BE2C (cell line): ENCODE data around the gene ZNF316.

Experiments
- DNase-seq: peaks from one replicate; pipeline ENCODE4 v3.0.0-alpha.2; 2020
- H3K27me3 ChIP-seq: fragments of 250-450 bp; sonication (Bioruptor Pico); 2 replicates; pipeline ENCODE4 v1.5.1; 2020; ENCODE audit warnings: mild to moderate bottlenecking
- H3K36me3 ChIP-seq: fragments of 250-450 bp; sonication (Bioruptor Pico); 2 replicates; pipeline ENCODE4 v1.5.1; 2020; ENCODE audit warnings: mild to moderate bottlenecking
- H3K4me1 ChIP-seq: fragments of 250-450 bp; sonication (Bioruptor Pico); 2 replicates; pipeline ENCODE4 v1.5.1; 2020
- H3K4me3 ChIP-seq: 2 replicates; pipeline ENCODE4 v1.5.1; 2011; ENCODE audit warnings: low read depth, low read length
- H3K9me3 ChIP-seq: fragments of 250-450 bp; sonication (Bioruptor Pico); 2 replicates; pipeline ENCODE4 v1.5.1; 2020
- TF ChIP-seq, protein P1 (sequence below): IDR thresholded peaks from 2 replicates; pipeline ENCODE4 v1.5.1; 2012; ENCODE audit warnings: mild to moderate bottlenecking, low read depth, low read length

Gene ZNF316

DNA sequence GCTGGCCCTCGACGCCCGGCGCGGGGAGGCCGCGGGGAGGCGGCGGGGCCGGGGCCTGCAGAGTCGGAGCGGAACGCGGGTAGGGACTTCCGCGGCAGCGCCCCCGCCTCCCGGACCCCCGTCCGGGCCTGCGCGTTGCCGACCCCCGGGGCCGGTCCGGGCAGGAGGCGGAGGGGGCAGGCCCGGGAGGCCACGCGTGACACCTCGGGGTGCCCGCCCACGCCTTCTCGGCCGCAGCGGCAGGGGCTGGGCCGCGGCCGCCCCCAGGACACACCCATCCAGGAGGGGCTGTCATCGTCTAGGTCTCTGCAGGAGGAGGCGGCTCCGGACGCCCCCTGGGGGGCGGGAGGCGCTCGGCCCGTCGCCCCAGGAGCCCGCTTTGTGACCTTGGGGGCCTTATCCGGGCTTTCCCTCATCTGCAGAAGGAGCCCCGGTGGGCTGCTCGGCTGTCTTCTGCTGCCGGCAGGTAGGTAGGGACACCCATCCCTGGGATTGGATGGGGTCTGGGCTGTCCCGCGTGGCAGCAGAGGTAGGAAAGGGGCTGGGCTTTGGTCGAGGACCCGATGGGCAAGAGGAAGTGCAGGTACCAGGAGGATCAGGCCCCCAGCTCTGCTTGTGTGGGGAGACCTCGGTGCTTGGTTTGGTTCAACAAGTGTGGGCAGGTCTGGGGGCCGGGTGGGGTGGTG is 569 bp downstream of the ZNF316 start:
- H3K4me3 ChIP-seq, result peak overlapping the region; percentile 62
- peaks cover 37% of the 10 kb centered on the region for H3K36me3 ChIP-seq
- DNase-seq, result peak; percentile 59
- no peaks in the 10 kb centered on the region for H3K4me1 ChIP-seq
- no peaks in the 10 kb centered on the region for H3K27me3 ChIP-seq
- TF ChIP-seq, protein P1, sequence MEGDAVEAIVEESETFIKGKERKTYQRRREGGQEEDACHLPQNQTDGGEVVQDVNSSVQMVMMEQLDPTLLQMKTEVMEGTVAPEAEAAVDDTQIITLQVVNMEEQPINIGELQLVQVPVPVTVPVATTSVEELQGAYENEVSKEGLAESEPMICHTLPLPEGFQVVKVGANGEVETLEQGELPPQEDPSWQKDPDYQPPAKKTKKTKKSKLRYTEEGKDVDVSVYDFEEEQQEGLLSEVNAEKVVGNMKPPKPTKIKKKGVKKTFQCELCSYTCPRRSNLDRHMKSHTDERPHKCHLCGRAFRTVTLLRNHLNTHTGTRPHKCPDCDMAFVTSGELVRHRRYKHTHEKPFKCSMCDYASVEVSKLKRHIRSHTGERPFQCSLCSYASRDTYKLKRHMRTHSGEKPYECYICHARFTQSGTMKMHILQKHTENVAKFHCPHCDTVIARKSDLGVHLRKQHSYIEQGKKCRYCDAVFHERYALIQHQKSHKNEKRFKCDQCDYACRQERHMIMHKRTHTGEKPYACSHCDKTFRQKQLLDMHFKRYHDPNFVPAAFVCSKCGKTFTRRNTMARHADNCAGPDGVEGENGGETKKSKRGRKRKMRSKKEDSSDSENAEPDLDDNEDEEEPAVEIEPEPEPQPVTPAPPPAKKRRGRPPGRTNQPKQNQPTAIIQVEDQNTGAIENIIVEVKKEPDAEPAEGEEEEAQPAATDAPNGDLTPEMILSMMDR, result peak; percentile 39
- H3K9me3 ChIP-seq, result no peaks in the 10 kb centered on the region; the same call in 1 of the 2 replicates

DNA sequence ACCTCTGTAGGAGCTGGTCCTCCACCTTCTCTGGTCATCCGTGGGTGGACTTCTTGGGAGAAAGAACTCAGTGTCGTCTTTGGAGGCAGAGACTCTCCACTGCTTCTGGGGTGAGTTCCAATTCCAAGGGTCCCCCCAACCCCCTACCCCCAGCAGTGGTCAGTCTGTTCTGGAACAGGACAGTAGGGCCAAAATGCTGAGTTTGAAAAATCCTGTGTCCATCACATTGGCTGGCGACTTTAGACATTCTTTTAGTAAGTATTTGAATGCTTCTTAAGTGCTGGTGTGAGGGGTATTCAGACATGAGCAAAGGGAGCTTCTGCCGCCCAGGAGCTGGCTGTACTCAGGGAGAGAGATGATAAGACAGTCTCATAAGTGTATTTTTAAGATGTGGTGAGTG is 1.9 kb downstream of the ZNF316 start:
- H3K27me3 ChIP-seq, result no peaks in the 10 kb centered on the region
- DNase-seq, result no peak
- peaks cover 51% of the 10 kb centered on the region for H3K36me3 ChIP-seq
- H3K4me1 ChIP-seq, result no peaks in the 10 kb centered on the region
- TF ChIP-seq, protein P1, result no peak
- no peaks in the 10 kb centered on the region; the same call in 1 of the 2 replicates for H3K9me3 ChIP-seq
- no peak overlapping the region for H3K4me3 ChIP-seq

DNA sequence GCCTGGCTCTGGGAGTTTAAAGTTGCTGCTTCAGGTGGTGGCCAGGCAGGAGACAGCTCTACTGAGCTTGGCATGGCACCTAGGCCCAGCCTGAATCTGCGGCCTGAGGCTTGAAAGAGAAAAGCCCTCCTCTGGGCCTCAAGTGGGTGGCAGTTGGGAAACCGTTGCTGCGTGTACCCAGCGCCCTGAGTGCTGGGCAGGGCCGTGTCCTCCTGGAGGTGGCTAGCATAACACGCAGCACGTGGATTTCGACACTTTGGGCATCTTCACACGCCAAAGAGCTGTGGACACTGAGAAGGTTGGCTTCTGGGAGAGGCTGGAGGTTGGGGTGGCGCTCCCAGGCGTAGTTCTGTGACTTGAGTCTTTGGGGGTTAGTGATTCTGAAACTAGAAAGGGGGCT is 2.5 kb downstream of the ZNF316 start:
- Histone ChIP-seq H3K27me3 (no peaks in the 10 kb centered on the region), H3K36me3 (peaks cover 57% of the 10 kb centered on the region), H3K4me3 (no peak overlapping the region), H3K4me1 (no peaks in the 10 kb centered on the region), H3K9me3 (no peaks in the 10 kb centered on the region; the same call in 1 of the 2 replicates)
- TF ChIP-seq, protein P1, result no peak
- no peak for DNase-seq

DNA sequence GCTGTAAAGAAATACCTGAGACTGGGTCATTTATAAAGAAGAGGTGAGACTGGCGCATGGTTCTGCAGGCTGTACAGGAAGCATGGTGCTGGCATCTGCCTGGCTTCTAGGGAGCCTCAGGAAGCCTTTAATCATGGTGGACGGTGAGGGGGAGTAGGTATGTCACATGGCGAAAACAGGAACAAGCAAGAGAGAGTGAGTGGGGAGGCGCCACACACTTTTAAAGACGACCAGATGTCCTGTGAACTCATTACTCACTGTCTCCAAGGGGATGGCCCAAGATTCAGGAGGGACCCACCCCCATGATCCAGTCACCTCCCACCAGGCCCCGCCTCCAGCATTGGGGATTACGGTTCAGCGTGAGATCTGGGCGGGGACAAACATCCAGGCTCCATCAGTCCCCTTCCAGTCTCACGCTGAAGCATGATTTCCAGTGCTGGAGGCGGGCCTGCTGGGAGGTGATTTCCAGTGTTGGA is 3.2 kb downstream of the ZNF316 start:
- DNase-seq, result peak; percentile 42
- H3K27me3 ChIP-seq, result no peaks in the 10 kb centered on the region
- peaks cover 63% of the 10 kb centered on the region for H3K36me3 ChIP-seq

DNA sequence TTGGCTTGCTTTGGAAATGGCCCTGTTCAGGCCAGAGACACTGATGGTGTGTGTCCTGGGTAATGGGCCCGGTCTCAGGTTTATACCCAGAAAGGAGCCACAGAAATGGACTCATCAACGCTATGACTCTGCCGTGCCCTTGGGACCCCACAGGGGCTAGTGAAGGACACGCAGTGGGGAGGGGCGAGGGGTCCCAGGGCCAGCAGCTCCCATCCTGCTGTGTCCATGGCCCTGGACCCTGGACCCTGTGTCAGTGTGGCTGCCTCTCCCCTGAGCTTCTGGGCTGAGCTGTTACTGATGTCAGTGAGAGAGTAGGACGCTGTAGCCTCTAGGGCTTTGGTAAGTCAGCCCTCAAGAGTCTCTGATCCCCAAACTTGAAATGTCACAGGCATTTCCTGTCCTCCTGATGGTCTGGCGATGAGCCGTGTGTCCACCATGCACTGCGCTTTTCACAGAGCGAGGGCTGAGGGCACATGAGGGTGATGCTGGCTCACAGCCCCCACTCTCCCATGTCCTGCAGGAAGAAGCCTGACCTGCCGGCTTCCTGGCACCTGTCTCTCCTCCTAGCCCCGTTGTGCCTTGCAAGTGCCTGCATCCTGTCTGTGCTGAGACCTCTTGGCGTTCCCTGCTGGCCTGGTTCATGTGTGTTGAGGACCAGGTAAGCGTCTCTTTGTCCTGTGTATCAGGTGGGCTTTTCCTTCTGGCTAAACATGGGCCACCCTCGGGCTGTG is 4.4 kb downstream of the ZNF316 start:
- no peak for DNase-seq
- no peak overlapping the region for H3K4me3 ChIP-seq
- peaks cover 70% of the 10 kb centered on the region for H3K36me3 ChIP-seq
- H3K4me1 ChIP-seq, result no peaks in the 10 kb centered on the region
- TF ChIP-seq, protein P1, result no peak
- no peaks in the 10 kb centered on the region for H3K27me3 ChIP-seq
- no peaks in the 10 kb centered on the region; the same call in 1 of the 2 replicates for H3K9me3 ChIP-seq

More for the DNA sequence above, 3.2 kb downstream of the ZNF316 start:
- TF ChIP-seq, protein P1, result no peak
- H3K4me3 ChIP-seq, result no peak overlapping the region
- H3K4me1 ChIP-seq, result no peaks in the 10 kb centered on the region
- no peaks in the 10 kb centered on the region; the same call in 1 of the 2 replicates for H3K9me3 ChIP-seq
